SK-N-MC (cell line): Measurements from ENCODE around the gene RNF125.

Experiments used
- EZH2 ChIP-seq: fragments of 200-600 bp; sonication (generic); IDR thresholded peaks from one replicate; pipeline ENCODE4 v1.6.1; 2017; ENCODE audit warnings: antibody characterized with exemption
- FOXP2 ChIP-seq: optimal IDR thresholded peaks from 2 replicates; pipeline ENCODE3; 2011; ENCODE audit warnings: mild to moderate bottlenecking, moderate library complexity; ENCODE audit not compliant: insufficient read depth; ENCODE audit errors: extremely low read length, control extremely low read depth
- POLR2AphosphoS5 ChIP-seq: IDR thresholded peaks from 2 replicates; pipeline ENCODE4 v1.6.1; 2012; ENCODE audit warnings: mild to moderate bottlenecking, low read depth, low read length, borderline replicate concordance

DNA sequence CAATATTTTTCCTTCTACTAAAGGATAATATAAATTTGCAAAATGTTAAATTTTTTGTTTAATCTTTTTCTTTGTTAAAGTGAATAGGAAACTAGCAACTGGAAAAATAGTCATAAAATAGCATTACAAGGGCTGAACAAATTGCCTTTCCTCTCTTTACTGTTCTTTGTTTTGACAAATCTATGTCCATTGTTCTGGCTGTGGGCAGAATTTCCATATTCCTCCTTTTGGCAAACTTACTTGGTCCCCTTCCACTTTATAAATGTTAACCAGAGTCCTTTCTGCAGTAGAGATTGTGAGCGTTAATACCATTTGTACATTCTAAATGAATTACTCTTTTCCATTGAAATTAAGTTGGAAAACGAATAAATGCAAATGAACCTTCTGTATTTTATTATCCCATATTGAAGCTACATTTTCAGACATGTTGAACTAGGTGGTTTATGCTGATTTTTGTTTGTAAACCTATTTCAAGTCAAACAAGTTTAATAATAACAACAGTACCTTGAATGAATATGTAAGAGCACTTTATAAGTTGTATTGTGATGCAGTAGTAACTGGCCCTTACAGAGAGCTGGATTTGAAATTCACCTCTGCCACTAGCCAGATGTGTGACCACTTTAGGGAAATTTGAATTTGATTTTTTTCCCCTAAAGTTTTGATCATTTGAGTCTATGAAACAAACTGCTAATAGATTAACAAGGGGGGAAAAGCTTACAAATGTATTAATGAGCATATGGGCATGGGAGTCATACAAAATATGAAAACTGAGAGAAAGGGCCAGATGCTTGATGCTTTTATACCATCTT, 3.3 kb downstream of the RNF125 start:
- TF ChIP-seq EZH2, result no peak
- TF ChIP-seq POLR2AphosphoS5, result no peak
- TF ChIP-seq FOXP2, result no peak
